ENCODE data around the gene HLA-DOA.

Gene HLA-DOA

GRCh38 chr6:32980488-32981038 lies 28.8 kb downstream of the HLA-DOA start:
- no peak overlapping the region for H3K4me3 ChIP-seq (ENCODE audit: low read depth, low read length)

GRCh38 chr6:32979720-32980487 lies 29.5 kb downstream of the HLA-DOA start:
- H3K4me3 ChIP-seq (ENCODE audit: low read depth, low read length) = no peak overlapping the region

DNA sequence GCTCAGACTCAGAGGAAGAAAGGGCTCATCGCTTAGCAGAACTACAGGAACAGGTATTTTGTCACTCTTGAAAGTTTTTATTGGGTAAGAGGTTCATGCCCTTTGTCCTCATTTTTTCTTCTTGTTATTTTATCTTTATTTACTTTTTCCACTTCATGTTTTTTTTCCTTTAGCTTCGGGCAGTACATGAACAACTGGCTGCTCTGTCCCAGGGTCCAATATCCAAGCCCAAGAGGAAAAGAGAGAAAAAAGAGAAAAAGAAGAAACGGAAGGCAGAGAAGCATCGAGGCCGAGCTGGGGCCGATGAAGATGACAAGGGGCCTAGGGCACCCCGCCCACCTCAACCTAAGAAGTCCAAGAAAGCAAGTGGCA lies 31.5 kb downstream of the HLA-DOA start:
- H3K4me3 ChIP-seq (ENCODE audit: low read depth, low read length) = no peak overlapping the region

DNA sequence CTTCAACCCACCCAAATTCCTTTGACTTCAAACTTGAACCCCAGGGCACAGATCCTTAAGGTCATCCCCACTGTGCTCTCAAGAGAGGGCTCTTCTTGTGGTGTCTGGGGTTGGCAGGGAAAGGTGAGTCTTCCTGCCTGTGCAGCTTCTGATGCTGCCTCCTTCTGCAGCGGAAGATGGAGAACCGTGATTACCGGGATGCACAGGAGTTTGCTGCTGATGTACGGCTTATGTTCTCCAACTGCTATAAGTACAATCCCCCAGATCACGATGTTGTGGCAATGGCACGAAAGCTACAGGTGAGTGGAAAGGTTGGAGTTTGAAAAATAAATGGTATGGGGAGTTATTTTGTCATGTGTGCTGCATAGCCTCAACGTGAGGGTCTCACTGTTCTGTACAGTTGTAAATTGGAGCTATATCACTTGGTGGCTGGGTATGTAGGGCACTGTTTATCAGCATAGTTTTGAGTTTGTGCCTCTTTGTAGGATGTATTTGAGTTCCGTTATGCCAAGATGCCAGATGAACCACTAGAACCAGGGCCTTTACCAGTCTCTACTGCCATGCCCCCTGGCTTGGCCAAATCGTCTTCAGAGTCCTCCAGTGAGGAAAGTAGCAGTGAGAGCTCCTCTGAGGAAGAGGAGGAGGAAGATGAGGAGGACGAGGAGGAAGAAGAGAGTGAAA lies 32.0 kb downstream of the HLA-DOA start:
- H3K4me3 ChIP-seq (ENCODE audit: low read depth, low read length) = no peak overlapping the region

GRCh38 chr6:32976334-32977069 lies 32.9 kb downstream of the HLA-DOA start:
- no peak overlapping the region for H3K4me3 ChIP-seq (ENCODE audit: low read depth, low read length)

- no peak overlapping the region for H3K4me3 ChIP-seq (ENCODE audit: low read depth, low read length)
These were observed 33.5 kb downstream of the HLA-DOA start for GRCh38 chr6:32975886-32976285.

- peak overlapping the region; percentile 97 for H3K4me3 ChIP-seq (ENCODE audit: low read depth, low read length)
These were observed 34.7 kb downstream of the HLA-DOA start for GRCh38 chr6:32974541-32975308.

GRCh38 chr6:32974016-32974333 lies 35.4 kb downstream of the HLA-DOA start:
- H3K4me3 ChIP-seq (ENCODE audit: low read depth, low read length) = peak overlapping the region; percentile 97

GRCh38 chr6:32973144-32974015 lies 36.0 kb downstream of the HLA-DOA start:
- H3K4me3 ChIP-seq (ENCODE audit: low read depth, low read length) = peak overlapping the region; percentile 97

DNA sequence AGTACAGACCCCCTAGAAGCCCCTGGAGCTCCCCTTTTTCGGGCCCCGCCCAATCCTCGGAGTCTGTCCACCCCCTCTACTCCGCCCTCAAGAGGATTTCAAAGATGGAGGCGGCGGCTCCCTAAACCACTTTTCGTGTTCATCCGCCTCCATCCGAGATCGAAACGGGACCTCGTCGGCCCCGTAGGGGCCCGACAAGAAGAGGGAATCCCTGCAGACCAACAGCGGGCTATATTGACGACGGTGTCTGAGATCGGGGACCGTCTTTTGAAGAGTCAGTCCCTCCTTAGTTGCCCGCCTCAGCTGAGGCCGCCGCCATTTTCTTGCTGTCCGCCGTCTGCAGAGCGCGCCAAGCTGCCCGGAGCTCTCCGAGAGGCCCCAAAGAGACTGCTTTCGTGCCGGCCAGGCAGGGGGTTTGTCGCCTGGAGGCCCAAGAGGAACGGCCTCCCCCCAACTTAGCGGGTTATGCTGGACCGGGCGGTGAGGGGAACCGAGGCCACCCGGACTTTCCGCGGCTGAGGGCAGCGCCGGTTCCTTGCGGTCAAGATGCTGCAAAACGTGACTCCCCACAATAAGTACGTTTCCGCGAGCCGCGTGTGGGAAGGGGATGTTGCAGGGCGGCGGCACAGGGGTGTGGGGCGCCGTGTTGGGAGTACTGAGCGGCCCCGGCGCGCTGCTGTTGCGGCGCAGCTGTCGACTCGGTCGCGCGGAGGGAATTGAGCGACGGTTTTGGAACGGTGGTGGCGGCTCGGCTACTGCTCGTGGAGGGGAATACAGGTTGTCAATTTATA lies 36.8 kb downstream of the HLA-DOA start:
- H3K4me3 ChIP-seq (ENCODE audit: low read depth, low read length) = peak overlapping the region; percentile 97

DNA sequence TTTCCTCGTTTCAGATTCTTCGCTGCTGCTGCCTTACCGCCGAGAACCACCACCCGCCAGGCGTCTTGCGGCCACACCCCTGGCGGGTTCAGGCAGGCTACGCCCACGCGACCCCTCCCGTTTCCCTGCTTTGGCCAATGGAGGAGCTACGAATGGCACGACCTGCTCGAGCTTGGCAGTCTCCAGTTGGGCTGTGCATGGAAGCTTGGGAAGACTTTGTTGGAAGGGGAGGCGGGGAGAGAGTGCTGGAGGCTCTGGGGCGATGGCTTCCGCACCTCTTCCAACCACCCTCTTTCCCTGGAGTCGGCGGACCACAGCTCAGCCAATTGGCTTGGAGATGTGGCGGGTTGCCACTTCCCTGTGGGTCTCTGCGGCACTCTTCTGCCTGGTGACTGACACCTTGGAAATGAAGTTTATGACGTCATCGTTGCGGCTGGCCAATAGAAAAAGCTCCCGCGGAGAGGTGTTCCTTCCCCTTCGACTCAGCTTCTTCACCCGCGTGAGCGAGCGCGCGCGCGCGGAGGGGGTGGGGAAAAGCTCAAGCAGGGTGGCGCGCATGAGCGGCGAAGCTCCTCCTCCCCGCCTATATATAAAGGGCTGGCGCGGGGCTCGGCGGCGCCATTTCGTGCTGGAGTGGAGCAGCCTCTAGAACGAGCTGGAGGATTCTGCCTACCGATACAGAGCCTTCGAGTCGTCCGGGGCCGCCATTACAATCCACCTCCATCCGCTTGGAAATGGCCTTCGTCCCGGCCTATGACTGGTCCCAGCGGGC lies 37.6 kb downstream of the HLA-DOA start:
- peak overlapping the region; percentile 97 for H3K4me3 ChIP-seq (ENCODE audit: low read depth, low read length)

GRCh38 chr6:32971242-32971580 lies 38.2 kb downstream of the HLA-DOA start:
- peak overlapping the region; percentile 95 for H3K4me3 ChIP-seq (ENCODE audit: low read depth, low read length)

- peak overlapping the region; percentile 95 for H3K4me3 ChIP-seq (ENCODE audit: low read depth, low read length)
These were observed 38.8 kb downstream of the HLA-DOA start for GRCh38 chr6:32970413-32971241.

GRCh38 chr6:32969685-32970412 lies 39.5 kb downstream of the HLA-DOA start:
- H3K4me3 ChIP-seq (ENCODE audit: low read depth, low read length) = peak overlapping the region; percentile 84

GRCh38 chr6:32968867-32969684 lies 40.3 kb downstream of the HLA-DOA start:
- peak overlapping the region; percentile 84 for H3K4me3 ChIP-seq (ENCODE audit: low read depth, low read length)
